HEK293T (cell line): ENCODE measurements around the gene CALN1.

Experiments
- ARNT ChIP-seq: fragments of 450-650 bp; IDR thresholded peaks from 2 replicates; pipeline ENCODE4 v1.6.1; 2017; ENCODE audit warnings: mild to moderate bottlenecking
- BHLHE40 ChIP-seq: fragments of 450-650 bp; IDR thresholded peaks from 2 replicates; pipeline ENCODE4 v1.6.1; 2016; ENCODE audit warnings: mild to moderate bottlenecking, moderate library complexity, borderline replicate concordance
- FOXA1 ChIP-seq: fragments of 450-650 bp; IDR thresholded peaks from 2 replicates; pipeline ENCODE4 v1.6.1; 2016; ENCODE audit warnings: mild to moderate bottlenecking
- FOXM1 ChIP-seq: fragments of 450-650 bp; IDR thresholded peaks from 2 replicates; pipeline ENCODE4 v1.6.1; 2017; ENCODE audit warnings: mild to moderate bottlenecking, borderline replicate concordance
- HDGF ChIP-seq: fragments of 450-650 bp; IDR thresholded peaks from 2 replicates; pipeline ENCODE4 v1.6.1; 2017; ENCODE audit warnings: antibody characterized with exemption, borderline replicate concordance
- LEF1 ChIP-seq: fragments of 450-650 bp; IDR thresholded peaks from 2 replicates; pipeline ENCODE4 v1.6.1; 2017; ENCODE audit warnings: mild to moderate bottlenecking, borderline replicate concordance
- NFRKB ChIP-seq: fragments of 450-650 bp; IDR thresholded peaks from 2 replicates; pipeline ENCODE4 v1.6.1; 2016; ENCODE audit warnings: mild to moderate bottlenecking, moderate library complexity
- PKNOX1 ChIP-seq: fragments of 450-650 bp; IDR thresholded peaks from 2 replicates; pipeline ENCODE4 v1.6.1; 2016

GRCh38 chr7:72279203-72279602 lies 132.9 kb downstream of the CALN1 start:
- TF ChIP-seq PKNOX1 (no peak), NFRKB (no peak), BHLHE40 (no peak), LEF1 (no peak), HDGF (no peak), ARNT (no peak), FOXA1 (no peak), FOXM1 (no peak)
